A549 (cell line): ENCODE results near the gene EIF2B2.

Experiments used
- HDAC2 ChIP-seq: fragments of 200-600 bp; sonication (generic); IDR thresholded peaks from 2 replicates; pipeline ENCODE4 v1.6.1; 2016
- KDM1A ChIP-seq: fragments of 200-600 bp; sonication (generic); IDR thresholded peaks from 2 replicates; pipeline ENCODE4 v1.6.1; 2016; ENCODE audit warnings: low read depth, mild to moderate bottlenecking
- MAFK ChIP-seq: fragments of 450-650 bp; IDR thresholded peaks from 2 replicates; pipeline ENCODE4 v1.6.1; 2014; ENCODE audit not compliant: partially characterized antibody
- POLR2A ChIP-seq: IDR thresholded peaks from 2 replicates; pipeline ENCODE4 v1.6.1; 2012; ENCODE audit warnings: mild to moderate bottlenecking, low read length
- SMC3 ChIP-seq: fragments of >200 bp; sonication (Bioruptor Twin); formaldehyde crosslinking; IDR thresholded peaks from 3 replicates; pipeline ENCODE4 v1.6.1; 2018; ENCODE audit warnings: inconsistent platforms
- TF ChIP-seq, protein P1 (sequence below): fragments of 250-450 bp; sonication (Bioruptor Pico); IDR thresholded peaks from 2 replicates; pipeline ENCODE4 v1.5.0; 2021; ENCODE audit warnings: mild to moderate bottlenecking, moderate library complexity, borderline replicate concordance
- TF ChIP-seq, protein P2 (sequence below): IDR thresholded peaks from 2 replicates; pipeline ENCODE4 v1.6.1; 2012
- TF ChIP-seq, protein P3 (sequence below): fragments of >200 bp; sonication (Bioruptor Twin); formaldehyde crosslinking; IDR thresholded peaks from 3 replicates; pipeline ENCODE4 v1.5.1; 2016

DNA sequence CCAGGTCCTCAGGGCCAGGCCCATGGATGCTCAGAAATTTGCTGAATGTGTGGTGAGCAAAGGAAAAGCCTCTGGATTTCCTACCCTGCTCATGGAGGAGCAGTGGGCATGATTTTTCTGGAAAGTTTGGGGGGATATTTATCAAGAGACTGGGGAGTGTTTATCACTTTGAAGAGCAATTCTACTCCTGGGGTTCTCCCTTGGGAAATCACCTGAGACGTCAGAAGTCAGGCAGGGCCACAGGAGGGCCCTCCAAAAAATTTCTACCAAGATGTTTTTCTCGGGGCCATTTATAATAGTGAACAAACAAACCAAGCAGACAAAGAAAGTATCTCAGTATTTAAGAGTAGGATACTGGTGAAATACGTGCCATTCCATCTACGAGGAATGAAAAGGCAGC is 20.1 kb upstream of the EIF2B2 start:
- TF ChIP-seq, protein P1, sequence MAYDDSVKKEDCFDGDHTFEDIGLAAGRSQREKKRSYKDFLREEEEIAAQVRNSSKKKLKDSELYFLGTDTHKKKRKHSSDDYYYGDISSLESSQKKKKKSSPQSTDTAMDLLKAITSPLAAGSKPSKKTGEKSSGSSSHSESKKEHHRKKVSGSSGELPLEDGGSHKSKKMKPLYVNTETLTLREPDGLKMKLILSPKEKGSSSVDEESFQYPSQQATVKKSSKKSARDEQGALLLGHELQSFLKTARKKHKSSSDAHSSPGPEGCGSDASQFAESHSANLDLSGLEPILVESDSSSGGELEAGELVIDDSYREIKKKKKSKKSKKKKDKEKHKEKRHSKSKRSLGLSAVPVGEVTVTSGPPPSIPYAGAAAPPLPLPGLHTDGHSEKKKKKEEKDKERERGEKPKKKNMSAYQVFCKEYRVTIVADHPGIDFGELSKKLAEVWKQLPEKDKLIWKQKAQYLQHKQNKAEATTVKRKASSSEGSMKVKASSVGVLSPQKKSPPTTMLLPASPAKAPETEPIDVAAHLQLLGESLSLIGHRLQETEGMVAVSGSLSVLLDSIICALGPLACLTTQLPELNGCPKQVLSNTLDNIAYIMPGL, result no peak
- TF ChIP-seq, protein P2, sequence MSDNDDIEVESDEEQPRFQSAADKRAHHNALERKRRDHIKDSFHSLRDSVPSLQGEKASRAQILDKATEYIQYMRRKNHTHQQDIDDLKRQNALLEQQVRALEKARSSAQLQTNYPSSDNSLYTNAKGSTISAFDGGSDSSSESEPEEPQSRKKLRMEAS, result no peak
- TF ChIP-seq KDM1A (no peak), POLR2A (no peak), HDAC2 (no peak), SMC3 (no peak), MAFK (no peak)
- TF ChIP-seq, protein P3, sequence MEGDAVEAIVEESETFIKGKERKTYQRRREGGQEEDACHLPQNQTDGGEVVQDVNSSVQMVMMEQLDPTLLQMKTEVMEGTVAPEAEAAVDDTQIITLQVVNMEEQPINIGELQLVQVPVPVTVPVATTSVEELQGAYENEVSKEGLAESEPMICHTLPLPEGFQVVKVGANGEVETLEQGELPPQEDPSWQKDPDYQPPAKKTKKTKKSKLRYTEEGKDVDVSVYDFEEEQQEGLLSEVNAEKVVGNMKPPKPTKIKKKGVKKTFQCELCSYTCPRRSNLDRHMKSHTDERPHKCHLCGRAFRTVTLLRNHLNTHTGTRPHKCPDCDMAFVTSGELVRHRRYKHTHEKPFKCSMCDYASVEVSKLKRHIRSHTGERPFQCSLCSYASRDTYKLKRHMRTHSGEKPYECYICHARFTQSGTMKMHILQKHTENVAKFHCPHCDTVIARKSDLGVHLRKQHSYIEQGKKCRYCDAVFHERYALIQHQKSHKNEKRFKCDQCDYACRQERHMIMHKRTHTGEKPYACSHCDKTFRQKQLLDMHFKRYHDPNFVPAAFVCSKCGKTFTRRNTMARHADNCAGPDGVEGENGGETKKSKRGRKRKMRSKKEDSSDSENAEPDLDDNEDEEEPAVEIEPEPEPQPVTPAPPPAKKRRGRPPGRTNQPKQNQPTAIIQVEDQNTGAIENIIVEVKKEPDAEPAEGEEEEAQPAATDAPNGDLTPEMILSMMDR, result no peak
